ENCODE measurements around the gene MAPK11.
"Not testable (repeated sequence)": the region's sequence is repeated elsewhere in the genome, so short reads cannot be mapped to it uniquely, and the experiment has no call there.

Gene MAPK11

DNA sequence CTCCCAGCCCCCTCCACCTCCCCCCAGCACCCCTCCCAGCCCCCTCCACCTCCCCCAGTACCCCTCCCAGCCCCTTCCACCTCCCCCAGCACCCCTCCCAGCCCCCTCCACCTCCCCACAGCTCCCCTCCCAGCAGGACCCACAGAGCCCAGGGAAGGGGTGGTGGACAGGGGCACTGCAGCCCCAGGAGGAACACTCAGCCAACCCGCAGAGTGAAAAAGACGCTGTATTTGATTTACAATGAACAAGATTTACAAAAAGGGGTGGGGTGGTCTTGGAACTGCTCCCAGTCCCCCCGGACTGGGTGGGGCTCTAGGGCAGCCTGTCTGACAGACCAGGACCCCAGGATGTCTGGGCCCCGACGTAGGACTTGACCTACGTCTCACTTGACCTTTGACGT, 4.6 kb upstream of the MAPK11 start:
- H3K4me3 ChIP-seq (ENCODE audit: extremely low read depth, insufficient read depth, low read length, poor library complexity, severe bottlenecking) = no peak overlapping the region

DNA sequence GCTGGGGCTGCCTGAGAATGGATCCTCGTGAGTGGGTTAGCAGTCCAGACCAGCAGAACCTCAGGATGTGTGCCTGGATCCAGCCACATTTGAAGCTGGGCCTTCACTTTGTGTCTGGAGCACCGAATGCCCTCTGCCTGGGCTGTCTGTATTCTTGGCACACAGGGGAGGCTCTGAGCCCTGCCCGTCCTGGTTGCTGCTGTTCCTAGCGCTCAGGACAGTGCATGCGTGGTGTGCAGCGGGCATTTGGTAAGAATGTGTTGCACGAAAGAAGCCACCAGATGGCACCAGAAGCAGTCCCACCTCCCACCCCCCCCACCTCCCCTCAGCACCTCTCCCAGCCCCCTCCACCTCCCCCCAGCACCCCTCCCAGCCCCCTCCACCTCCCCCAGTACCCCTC, 4.1 kb upstream of the MAPK11 start:
- peaks cover 6% of the 10 kb centered on the region for H3K9me3 ChIP-seq (ENCODE audit: control insufficient read depth, low read length)
- 80 to 93% methylated on average over 2 of the region's 7 CpGs for WGBS, 2 experiments (ENCODE audit: insufficient coverage in 2 of 2)
- peaks cover 49% of the 10 kb centered on the region for H3K36me3 ChIP-seq (ENCODE audit: control insufficient read depth, insufficient read depth, low read length)
- H3K27ac ChIP-seq (ENCODE audit: low read depth, low read length, severe bottlenecking) = no peak overlapping the region
- peaks cover 18% of the 10 kb centered on the region for H3K4me1 ChIP-seq (ENCODE audit: control insufficient read depth, insufficient read depth, low read length, poor library complexity, severe bottlenecking)
- no peak overlapping the region for H3K4me3 ChIP-seq (ENCODE audit: extremely low read depth, insufficient read depth, low read length, poor library complexity, severe bottlenecking)

More for the DNA sequence above, 4.6 kb upstream of the MAPK11 start:
- Histone ChIP-seq H3K4me1 (ENCODE audit: control insufficient read depth, insufficient read depth, low read length, poor library complexity, severe bottlenecking) (peaks cover 14% of the 10 kb centered on the region), H3K9me3 (ENCODE audit: control insufficient read depth, low read length) (peaks cover 6% of the 10 kb centered on the region), H3K27ac (ENCODE audit: low read depth, low read length, severe bottlenecking) (no peak overlapping the region), H3K36me3 (ENCODE audit: control insufficient read depth, insufficient read depth, low read length) (peaks cover 54% of the 10 kb centered on the region)
- 90 to 93% methylated on average over 5 to 7 of the region's 7 CpGs for WGBS, 2 experiments (ENCODE audit: insufficient coverage in 2 of 2)

DNA sequence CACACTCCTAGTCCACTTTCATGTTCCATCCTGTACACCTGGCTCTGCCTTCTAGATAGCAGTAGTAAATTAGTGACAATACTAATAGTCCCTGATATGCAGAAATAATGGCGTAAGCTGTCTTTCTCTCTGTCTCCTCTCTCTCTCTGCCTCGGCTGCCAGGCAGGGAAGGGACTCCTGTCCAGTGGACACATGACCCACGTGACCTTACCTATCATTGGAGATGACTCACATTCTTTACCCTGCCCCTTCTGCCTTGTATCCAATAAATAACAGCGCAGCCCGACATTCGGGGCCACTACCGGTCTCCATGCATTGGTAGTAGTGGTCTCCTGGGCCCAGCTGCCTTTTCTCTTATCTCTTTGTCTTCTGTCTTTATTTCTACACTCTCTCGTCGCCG, 3.6 kb upstream of the MAPK11 start:
- peaks cover 18% of the 10 kb centered on the region for H3K4me1 ChIP-seq (ENCODE audit: control insufficient read depth, insufficient read depth, low read length, poor library complexity, severe bottlenecking)
- H3K36me3 ChIP-seq (ENCODE audit: control insufficient read depth, insufficient read depth, low read length) = peaks cover 44% of the 10 kb centered on the region
- H3K4me3 ChIP-seq (ENCODE audit: extremely low read depth, insufficient read depth, low read length, poor library complexity, severe bottlenecking); H3K27ac ChIP-seq (ENCODE audit: low read depth, low read length, severe bottlenecking); H3K9me3 ChIP-seq (ENCODE audit: control insufficient read depth, low read length): not testable (repeated sequence)
- WGBS, 2 experiments (ENCODE audit: insufficient coverage in 2 of 2) = 82 to 85% methylated on average over 8 to 9 of the region's 10 CpGs

GRCh38 chr22:50273352-50273751, 3.2 kb upstream of the MAPK11 start:
- not testable (repeated sequence) for H3K9me3 ChIP-seq (ENCODE audit: control insufficient read depth, low read length); H3K27ac ChIP-seq (ENCODE audit: low read depth, low read length, severe bottlenecking); H3K4me3 ChIP-seq (ENCODE audit: extremely low read depth, insufficient read depth, low read length, poor library complexity, severe bottlenecking)
- 100% methylated on average over 2 of the region's 11 CpGs; no CpG with 5 or more reads in 1 of the 2 experiments for WGBS, 2 experiments (ENCODE audit: insufficient coverage in 2 of 2)
- peaks cover 18% of the 10 kb centered on the region for H3K4me1 ChIP-seq (ENCODE audit: control insufficient read depth, insufficient read depth, low read length, poor library complexity, severe bottlenecking)
- H3K36me3 ChIP-seq (ENCODE audit: control insufficient read depth, insufficient read depth, low read length) = peaks cover 40% of the 10 kb centered on the region

GRCh38 chr22:50272044-50272802, 2.0 kb upstream of the MAPK11 start:
- WGBS, 2 experiments (ENCODE audit: insufficient coverage in 2 of 2) = 25 to 36% methylated on average over 17 to 18 of the region's 26 CpGs
- Histone ChIP-seq H3K27ac (ENCODE audit: low read depth, low read length, severe bottlenecking) (no peak overlapping the region), H3K9me3 (ENCODE audit: control insufficient read depth, low read length) (peaks cover 7% of the 10 kb centered on the region), H3K4me3 (ENCODE audit: extremely low read depth, insufficient read depth, low read length, poor library complexity, severe bottlenecking) (no peak overlapping the region), H3K36me3 (ENCODE audit: control insufficient read depth, insufficient read depth, low read length) (peaks cover 28% of the 10 kb centered on the region), H3K4me1 (ENCODE audit: control insufficient read depth, insufficient read depth, low read length, poor library complexity, severe bottlenecking) (peaks cover 18% of the 10 kb centered on the region)

GRCh38 chr22:50271519-50271970, 1.4 kb upstream of the MAPK11 start:
- H3K4me3 ChIP-seq (ENCODE audit: extremely low read depth, insufficient read depth, low read length, poor library complexity, severe bottlenecking) = peak overlapping the region; percentile 26
- peaks cover 9% of the 10 kb centered on the region for H3K9me3 ChIP-seq (ENCODE audit: control insufficient read depth, low read length)
- H3K4me1 ChIP-seq (ENCODE audit: control insufficient read depth, insufficient read depth, low read length, poor library complexity, severe bottlenecking) = peaks cover 18% of the 10 kb centered on the region
- H3K27ac ChIP-seq (ENCODE audit: low read depth, low read length, severe bottlenecking) = no peak overlapping the region
- H3K36me3 ChIP-seq (ENCODE audit: control insufficient read depth, insufficient read depth, low read length) = peaks cover 21% of the 10 kb centered on the region
- WGBS, 2 experiments (ENCODE audit: insufficient coverage in 2 of 2) = 0 to 1% methylated on average over 17 to 31 of the region's 45 CpGs

DNA sequence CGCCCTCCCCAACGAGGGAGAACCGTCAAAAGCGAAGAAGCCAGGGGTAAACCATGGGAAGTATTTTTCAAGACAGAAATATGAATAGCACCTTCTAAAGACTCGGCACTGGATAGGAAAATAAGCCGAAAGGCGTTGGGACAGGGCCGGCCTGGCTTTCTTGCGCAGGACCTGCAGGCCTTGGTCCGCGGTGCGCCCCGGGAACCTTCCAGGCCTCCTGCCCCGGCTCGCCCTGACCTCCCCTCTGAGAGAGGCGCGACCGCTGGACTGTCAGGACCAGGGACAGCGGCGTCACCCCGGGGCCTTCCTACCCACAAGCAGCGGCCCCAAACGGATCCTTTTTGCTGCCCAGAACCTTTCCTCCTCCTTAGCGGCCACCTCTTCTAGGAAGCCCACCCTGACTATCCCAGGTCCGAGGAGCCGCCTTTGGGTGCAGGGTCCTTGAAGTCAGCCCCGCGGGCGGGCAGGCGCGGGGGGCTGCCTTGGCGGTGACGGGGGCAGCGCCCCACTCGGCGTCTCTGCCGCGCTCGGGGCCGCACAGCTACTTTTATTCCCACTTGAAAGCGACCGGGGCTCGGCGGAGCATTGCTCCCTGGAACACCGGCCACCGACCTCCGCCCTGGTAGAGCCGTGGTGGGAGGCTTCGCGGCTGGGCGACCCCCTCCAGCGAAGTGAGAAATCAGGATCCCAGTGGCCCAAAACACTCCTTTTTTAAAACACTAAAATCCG, 650 bp upstream of the MAPK11 start:
- H3K36me3 ChIP-seq (ENCODE audit: control insufficient read depth, insufficient read depth, low read length) = peaks cover 14% of the 10 kb centered on the region
- H3K4me3 ChIP-seq (ENCODE audit: extremely low read depth, insufficient read depth, low read length, poor library complexity, severe bottlenecking) = peak overlapping the region; percentile 37
- H3K9me3 ChIP-seq (ENCODE audit: control insufficient read depth, low read length) = peaks cover 6% of the 10 kb centered on the region
- 3 to 5% methylated on average over 48 to 52 of the region's 53 CpGs for WGBS, 2 experiments (ENCODE audit: insufficient coverage in 2 of 2)
- H3K4me1 ChIP-seq (ENCODE audit: control insufficient read depth, insufficient read depth, low read length, poor library complexity, severe bottlenecking) = peaks cover 18% of the 10 kb centered on the region
- no peak overlapping the region for H3K27ac ChIP-seq (ENCODE audit: low read depth, low read length, severe bottlenecking)

DNA sequence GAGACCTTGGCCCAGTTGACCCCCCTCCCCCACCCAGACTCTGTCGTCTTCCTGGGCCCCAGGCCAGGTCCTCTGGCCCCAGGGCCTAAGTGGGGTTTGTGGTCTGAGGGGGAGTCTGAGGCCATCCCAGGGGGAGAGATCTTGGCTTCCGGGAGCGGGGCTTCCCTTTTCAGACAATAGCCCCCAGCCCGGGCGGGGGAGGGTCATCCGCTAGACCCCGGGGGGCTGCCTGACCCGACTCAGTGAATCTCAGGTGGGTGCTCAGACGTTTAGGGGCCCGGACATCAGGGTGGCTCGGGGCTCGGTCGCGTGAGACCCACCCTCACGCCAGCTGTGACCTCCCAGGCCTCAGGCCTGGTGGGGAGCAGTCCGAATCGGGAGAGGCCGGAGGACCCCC, 609 bp downstream of the MAPK11 start:
- H3K9me3 ChIP-seq (ENCODE audit: control insufficient read depth, low read length) = peaks cover 6% of the 10 kb centered on the region
- H3K27ac ChIP-seq (ENCODE audit: low read depth, low read length, severe bottlenecking) = no peak overlapping the region
- H3K4me1 ChIP-seq (ENCODE audit: control insufficient read depth, insufficient read depth, low read length, poor library complexity, severe bottlenecking) = peaks cover 18% of the 10 kb centered on the region
- 19 to 23% methylated on average over 13 to 14 of the region's 18 CpGs for WGBS, 2 experiments (ENCODE audit: insufficient coverage in 2 of 2)
- peaks cover 5% of the 10 kb centered on the region for H3K36me3 ChIP-seq (ENCODE audit: control insufficient read depth, insufficient read depth, low read length)
- H3K4me3 ChIP-seq (ENCODE audit: extremely low read depth, insufficient read depth, low read length, poor library complexity, severe bottlenecking) = peak overlapping the region; percentile 31

- WGBS, 2 experiments (ENCODE audit: insufficient coverage in 2 of 2) = 78 to 93% methylated on average over 8 to 9 of the region's 9 CpGs
- H3K9me3 ChIP-seq (ENCODE audit: control insufficient read depth, low read length) = peaks cover 6% of the 10 kb centered on the region
- no peak overlapping the region for H3K27ac ChIP-seq (ENCODE audit: low read depth, low read length, severe bottlenecking)
- H3K4me3 ChIP-seq (ENCODE audit: extremely low read depth, insufficient read depth, low read length, poor library complexity, severe bottlenecking) = no peak overlapping the region
- H3K36me3 ChIP-seq (ENCODE audit: control insufficient read depth, insufficient read depth, low read length) = no peaks in the 10 kb centered on the region
- H3K4me1 ChIP-seq (ENCODE audit: control insufficient read depth, insufficient read depth, low read length, poor library complexity, severe bottlenecking) = peaks cover 18% of the 10 kb centered on the region
Observed at GRCh38 chr22:50268655-50269113, 1.5 kb downstream of the MAPK11 start.

- no peak overlapping the region for H3K4me3 ChIP-seq (ENCODE audit: extremely low read depth, insufficient read depth, low read length, poor library complexity, severe bottlenecking)
- H3K9me3 ChIP-seq (ENCODE audit: control insufficient read depth, low read length) = peaks cover 6% of the 10 kb centered on the region
Observed at GRCh38 chr22:50267591-50268390, 2.4 kb downstream of the MAPK11 start.

More at GRCh38 chr22:50267591-50268390, 2.4 kb downstream of the MAPK11 start:
- no peak overlapping the region for H3K27ac ChIP-seq (ENCODE audit: low read depth, low read length, severe bottlenecking)
- WGBS, 2 experiments (ENCODE audit: insufficient coverage in 2 of 2) = 54 to 56% methylated on average over 30 to 57 of the region's 75 CpGs
- H3K4me1 ChIP-seq (ENCODE audit: control insufficient read depth, insufficient read depth, low read length, poor library complexity, severe bottlenecking) = peaks cover 20% of the 10 kb centered on the region
- no peaks in the 10 kb centered on the region for H3K36me3 ChIP-seq (ENCODE audit: control insufficient read depth, insufficient read depth, low read length)
